ENCODE results near the gene MOGAT1. TPM values are rescaled to one million over a fixed set of nuclear protein-coding genes. Genes with fewer than 3 reads are reported as not detected.

The MOGAT1 gene
- total and polyA plus RNA-seq, 2 of the 13 experiments (the other 11 are each of a cell fraction or from before 2014, with no cell fraction given): 0.98 to 4.3 TPM

- TF ChIP-seq SIX4 (CRISPR knock-in tag; IDR thresholded peaks at IDR 0.05) (no peak), TCF7L2 (IDR thresholded peaks at IDR 0.05; ENCODE audit: low read depth, low read length) (no peak), THAP7 (CRISPR knock-in tag; IDR thresholded peaks at IDR 0.05) (0 out of 2 replicates have a peak, but pooled peaks have one; percentile 13), GLI4 (CRISPR knock-in tag; IDR thresholded peaks at IDR 0.05; ENCODE audit: borderline replicate concordance) (0 out of 2 replicates have a peak, but pooled peaks have one; percentile 29), PBX3 (CRISPR knock-in tag; IDR thresholded peaks at IDR 0.05; ENCODE audit: borderline replicate concordance) (no peak), MAZ (IDR thresholded peaks at IDR 0.05; ENCODE audit: borderline replicate concordance, low read depth, low read length) (no peak), MAZ (CRISPR knock-in tag; IDR thresholded peaks at IDR 0.05; ENCODE audit: low read depth) (no peak), MIER2 (CRISPR knock-in tag; IDR thresholded peaks at IDR 0.05) (peak; percentile 86), ZNF777 (CRISPR knock-in tag; IDR thresholded peaks at IDR 0.05) (no peak), POLR2G (IDR thresholded peaks at IDR 0.05; ENCODE audit: low read depth, low read length) (no peak), TEAD3 (CRISPR knock-in tag; optimal IDR thresholded peaks at IDR 0.05; ENCODE audit: borderline replicate concordance) (peak; percentile 3), GFI1 (CRISPR knock-in tag; IDR thresholded peaks at IDR 0.05; ENCODE audit: borderline replicate concordance) (no peak), NCOR1 (IDR thresholded peaks at IDR 0.05; ENCODE audit: borderline replicate concordance, low read length) (no peak), KDM5B (CRISPR knock-in tag; IDR thresholded peaks at IDR 0.05; ENCODE audit: borderline replicate concordance) (no peak), KLF9 (CRISPR knock-in tag; IDR thresholded peaks at IDR 0.05; ENCODE audit: low read depth) (no peak), ZNF407 (CRISPR knock-in tag; IDR thresholded peaks at IDR 0.05; ENCODE audit: not compliant biosample characterization) (no peak), ZNF776 (CRISPR knock-in tag; IDR thresholded peaks at IDR 0.05) (no peak), ZNF547 (CRISPR knock-in tag; IDR thresholded peaks at IDR 0.05) (0 out of 2 replicates have a peak, but pooled peaks have one; percentile 27)
Observed at GRCh38 chr2:222669353-222669752, 2.1 kb upstream of the MOGAT1 start (continued).

All from HepG2 (cell line).